GM13976 (cell line): ENCODE results near the gene ARFGAP2.

Source experiments
- DNase-seq: peaks from one replicate; pipeline ENCODE4 v3.0.0; 2012; ENCODE audit warnings: low spot score
- CTCF ChIP-seq: IDR thresholded peaks from 2 replicates; pipeline ENCODE4 v1.5.1; 2012; ENCODE audit warnings: borderline replicate concordance, mild to moderate bottlenecking; ENCODE audit not compliant: insufficient read depth; ENCODE audit errors: extremely low read depth, missing control alignments, control extremely low read depth
- in situ Hi-C: fragments of 300-500 bp; cut with MboI; formaldehyde crosslinking; loops from one replicate; pipeline ENCODE4 v1.12.0; 2022; ENCODE audit warnings: low sequenced_read_pairs, mixed read lengths, inconsistent platforms; ENCODE audit not compliant: unreplicated experiment

ARFGAP2 gene

GRCh38 chr11:47162426-47162825 is 14.3 kb downstream of the ARFGAP2 start:
- TF ChIP-seq CTCF = no peak
- in situ Hi-C loops = no loop called here
- DNase-seq = no peak

- no peak for DNase-seq
- no peak for TF ChIP-seq CTCF
- in situ Hi-C loops = no loop called here
Observed at GRCh38 chr11:47161890-47162289, 14.8 kb downstream of the ARFGAP2 start.

- TF ChIP-seq CTCF = peak; percentile 81
- peak; percentile 88 for DNase-seq
- in situ Hi-C loops = no loop called here
Observed at GRCh38 chr11:47161134-47161854, 15.4 kb downstream of the ARFGAP2 start.

GRCh38 chr11:47160753-47161133 is 15.9 kb downstream of the ARFGAP2 start:
- no peak for DNase-seq
- TF ChIP-seq CTCF = no peak
- in situ Hi-C loops = no loop called here

GRCh38 chr11:47158242-47158641 is 18.4 kb downstream of the ARFGAP2 start:
- no peak for DNase-seq
- in situ Hi-C loops = loop anchor here (5.0 kb wide), 1 partner anchor 276 kb away; no protein-coding TSS in a partner anchor
- no peak for TF ChIP-seq CTCF

GRCh38 chr11:47157805-47158204 is 18.9 kb downstream of the ARFGAP2 start:
- in situ Hi-C loops = loop anchor here (5.0 kb wide), 1 partner anchor 276 kb away; no protein-coding TSS in a partner anchor
- TF ChIP-seq CTCF = no peak
- DNase-seq = no peak
